HG03108 (cell line): ENCODE measurements around the gene DAP3.
A peak's percentile ranks its signal among the peaks of the same experiment; 100 is the strongest.
"Not testable (repeated sequence)": the region's sequence is repeated elsewhere in the genome, so short reads cannot be mapped to it uniquely, and the experiment has no call there.

Experiments used
- ATAC-seq: cut with Tn5 transposase; IDR thresholded peaks from one replicate; pipeline ENCODE4 v1.9.1; 2021; ENCODE audit warnings: moderate library complexity; ENCODE audit not compliant: unreplicated experiment

Gene DAP3

DNA sequence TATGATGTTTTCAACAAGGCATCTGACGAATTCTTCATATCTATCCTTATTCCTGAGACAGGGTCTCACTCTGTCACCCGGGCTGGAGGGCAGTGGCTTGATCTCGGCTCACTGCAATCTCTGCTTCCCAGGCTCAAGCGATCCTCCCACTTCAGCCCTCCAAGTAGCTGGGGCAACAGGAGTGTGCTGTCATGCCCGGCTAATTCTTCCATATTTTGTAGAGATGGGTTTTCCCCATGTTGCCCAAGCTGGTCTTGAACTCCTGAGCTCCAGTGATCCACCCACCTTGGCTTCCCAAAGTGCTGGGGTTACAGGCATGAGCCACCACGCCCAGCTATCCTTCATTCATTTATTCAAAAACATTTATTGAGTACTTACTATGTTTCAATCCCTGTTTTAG is 8.4 kb upstream of the DAP3 start:
- no peak for ATAC-seq

DNA sequence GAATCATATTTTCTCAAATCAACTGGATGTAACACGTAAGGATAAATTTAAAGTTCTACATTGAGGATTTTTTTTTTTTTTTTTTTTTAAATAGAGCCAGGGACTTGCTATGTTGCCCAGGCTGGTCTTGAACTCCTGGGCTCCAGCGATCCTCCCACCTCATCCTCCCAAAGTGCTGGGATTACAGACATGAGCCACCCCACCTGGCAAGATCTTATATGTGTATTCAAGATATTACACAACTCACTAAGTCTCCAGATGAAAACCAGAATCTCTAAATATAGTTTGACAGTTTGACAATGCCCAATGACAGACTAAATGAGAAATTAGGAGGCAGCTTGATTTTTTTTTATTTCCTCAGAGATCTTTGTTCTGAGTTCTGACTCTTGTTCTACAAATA is 7.1 kb upstream of the DAP3 start:
- no peak for ATAC-seq

DNA sequence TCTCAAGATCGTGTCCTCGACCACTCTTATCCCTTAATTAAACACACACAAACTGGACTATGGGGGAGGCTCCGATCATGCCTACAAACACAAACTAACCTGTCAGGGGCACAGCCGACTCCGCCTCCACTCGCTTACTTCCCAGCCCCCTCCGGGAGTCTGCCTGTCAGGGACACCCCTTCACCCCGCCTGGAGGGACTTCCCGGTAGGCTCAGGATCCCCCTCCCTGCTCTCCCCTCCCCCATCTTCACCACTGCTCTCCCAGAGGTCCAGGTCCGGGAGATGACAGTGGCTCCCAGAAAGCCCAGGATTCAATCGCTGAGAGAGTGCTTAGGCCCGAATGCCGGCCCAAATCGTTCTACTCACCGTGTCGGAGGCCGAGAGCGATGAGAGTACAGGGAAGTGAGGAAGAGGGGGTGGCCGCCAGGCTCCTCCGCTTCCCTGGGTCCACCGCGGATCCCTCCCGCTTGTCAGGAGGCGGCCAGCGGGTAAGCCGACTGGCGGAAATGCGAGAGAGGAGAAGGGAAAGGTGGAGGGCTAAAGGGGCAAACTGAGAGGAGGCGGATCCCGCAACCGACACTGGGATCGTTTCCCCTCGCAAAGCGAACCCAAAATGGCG is 1.1 kb upstream of the DAP3 start:
- ATAC-seq = peak; percentile 30

DNA sequence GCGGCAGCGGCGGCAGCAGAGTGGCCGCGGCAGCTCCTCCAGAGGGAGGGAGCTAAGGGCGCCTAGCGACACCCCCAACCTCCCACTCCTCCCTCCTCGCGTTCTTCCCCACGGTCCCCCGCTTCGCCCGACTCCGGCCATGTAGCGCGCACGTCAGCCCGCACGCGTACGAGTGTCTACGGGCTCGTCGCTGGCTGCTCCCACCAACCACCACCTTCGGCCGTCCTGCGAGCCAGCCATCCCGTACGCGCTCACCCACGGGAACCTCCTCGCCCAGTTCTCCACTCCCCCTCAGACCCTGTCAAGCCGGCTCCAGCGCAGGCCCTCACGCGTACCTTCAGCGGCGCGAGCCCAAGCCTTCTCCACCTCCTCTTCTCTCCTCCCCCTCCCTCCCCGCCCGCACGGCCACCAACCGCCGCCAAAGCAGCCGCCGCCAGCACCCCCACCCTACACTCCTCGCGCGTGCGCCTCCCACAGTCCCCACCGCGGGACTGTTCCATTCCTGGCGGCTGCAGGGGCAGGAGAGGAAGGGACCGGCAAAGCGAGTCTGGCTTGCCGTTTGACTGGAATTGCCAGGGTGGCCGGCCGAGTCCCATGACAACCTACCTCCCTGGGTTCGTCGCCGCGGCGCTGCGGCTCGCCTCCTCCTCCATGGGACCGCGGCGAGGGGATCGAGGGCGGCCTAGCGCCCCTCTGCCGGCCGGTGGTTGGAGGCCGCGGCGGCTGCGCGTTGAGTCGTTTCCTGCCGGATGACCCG is 389 bp upstream of the DAP3 start, which contains the start of gene YY1AP1:
Gene YY1AP1 (minus strand): TSS at position 451 of the 757 bp plus-strand sequence. CDS start 8,338 bp downstream, outside the sequence.
- peak; percentile 79 for ATAC-seq

DNA sequence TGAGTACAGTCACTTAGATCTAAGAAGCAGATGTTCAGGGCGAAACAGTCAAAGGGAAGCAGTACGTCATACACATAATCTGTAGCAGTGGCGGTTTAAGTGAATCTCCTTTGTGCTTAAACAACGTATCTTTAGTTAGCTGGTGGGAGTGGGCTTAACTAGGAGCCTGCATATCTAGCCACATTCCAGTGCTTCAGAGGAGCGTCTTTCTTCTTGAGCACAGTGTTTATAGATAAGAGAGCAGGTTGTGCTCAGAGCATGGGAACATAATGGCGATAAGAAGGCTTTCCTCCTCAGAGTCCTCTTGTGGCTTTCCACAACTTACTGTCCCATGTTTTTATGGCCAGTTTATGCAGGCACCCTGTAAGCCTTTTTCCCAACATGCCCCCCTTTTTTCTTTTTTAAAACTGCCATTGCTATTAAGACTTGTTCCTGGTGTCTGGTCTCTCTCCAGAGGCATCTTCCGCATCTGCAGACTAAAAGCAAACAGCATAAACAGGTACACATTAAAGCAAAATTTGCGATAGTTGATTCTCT is 3.2 kb downstream of the DAP3 start:
- ATAC-seq = no peak

DNA sequence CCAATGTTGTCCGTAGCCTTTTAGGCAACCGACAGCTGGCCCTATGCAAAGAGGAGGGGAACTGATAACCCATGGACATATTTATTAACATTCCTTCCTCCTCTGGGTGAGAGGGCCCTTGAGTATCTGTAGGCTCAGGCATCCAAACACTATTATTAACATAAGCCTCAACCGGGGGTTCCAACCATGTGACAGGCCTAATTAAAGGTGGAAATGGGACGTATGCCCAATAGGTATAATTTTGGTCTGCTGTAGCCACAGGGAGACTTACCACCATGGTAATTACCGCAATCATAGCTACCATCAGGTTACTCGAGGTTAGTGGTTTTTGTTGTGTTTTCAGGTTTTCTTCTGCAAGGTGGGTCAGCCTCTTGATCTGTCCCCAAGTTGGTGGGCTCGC is 5.3 kb downstream of the DAP3 start:
- no peak for ATAC-seq

DNA sequence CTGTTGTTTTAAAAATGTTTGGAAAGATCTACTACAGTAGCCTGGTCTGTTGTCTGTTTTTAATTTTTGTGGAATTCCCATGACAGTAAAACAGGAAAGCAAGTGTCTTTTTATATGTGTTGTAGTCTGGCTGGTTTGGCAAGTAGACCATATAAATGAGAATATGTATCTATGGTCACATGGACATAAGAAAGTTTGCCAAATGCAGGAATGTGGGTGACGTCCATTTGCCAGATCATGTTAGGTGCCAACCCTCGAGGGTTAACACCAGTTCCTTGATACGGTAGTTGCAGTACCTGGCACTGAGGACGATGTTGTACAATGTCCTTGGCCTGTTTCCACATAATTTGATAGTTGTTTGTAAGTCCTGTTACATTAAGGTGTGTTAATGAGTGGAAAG is 6.2 kb downstream of the DAP3 start:
- no peak for ATAC-seq

DNA sequence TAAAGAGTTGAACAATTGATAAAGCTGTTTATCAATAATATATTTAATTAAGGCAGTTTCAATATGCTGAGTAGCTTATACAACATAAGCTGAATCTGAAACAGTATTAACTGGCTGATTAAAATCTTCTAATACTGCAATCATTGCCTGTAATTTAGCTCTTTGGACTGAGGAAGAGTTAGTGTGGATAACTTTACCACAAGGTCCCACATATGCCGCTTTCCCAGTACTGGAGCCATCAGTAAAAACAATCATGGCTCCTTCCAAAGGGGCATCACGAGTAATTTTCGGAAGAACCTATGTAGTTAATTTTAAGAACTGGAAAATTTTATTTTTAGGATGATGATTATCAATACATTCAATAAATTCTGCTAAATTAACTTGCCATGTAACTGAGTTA is 6.7 kb downstream of the DAP3 start:
- no peak for ATAC-seq

DNA sequence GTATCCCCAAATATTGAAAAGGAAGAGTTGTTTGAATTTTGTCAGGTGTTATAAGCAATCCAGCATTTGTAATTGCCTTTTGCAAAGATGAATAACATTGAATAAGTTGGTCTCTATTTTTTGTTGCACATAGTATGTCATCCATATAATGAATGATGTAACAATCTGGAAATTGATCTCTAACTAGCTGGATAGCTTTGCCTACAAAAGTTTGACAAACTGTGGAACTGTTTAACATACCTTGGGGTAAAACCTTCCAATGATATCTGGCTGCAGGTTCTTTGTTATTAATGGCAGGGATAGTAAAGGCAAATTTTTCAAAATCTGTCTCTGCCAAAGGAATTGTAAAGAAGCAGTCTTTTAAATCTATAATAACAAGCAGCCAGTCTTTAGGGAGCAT is 7.6 kb downstream of the DAP3 start:
- ATAC-seq = no peak

DNA sequence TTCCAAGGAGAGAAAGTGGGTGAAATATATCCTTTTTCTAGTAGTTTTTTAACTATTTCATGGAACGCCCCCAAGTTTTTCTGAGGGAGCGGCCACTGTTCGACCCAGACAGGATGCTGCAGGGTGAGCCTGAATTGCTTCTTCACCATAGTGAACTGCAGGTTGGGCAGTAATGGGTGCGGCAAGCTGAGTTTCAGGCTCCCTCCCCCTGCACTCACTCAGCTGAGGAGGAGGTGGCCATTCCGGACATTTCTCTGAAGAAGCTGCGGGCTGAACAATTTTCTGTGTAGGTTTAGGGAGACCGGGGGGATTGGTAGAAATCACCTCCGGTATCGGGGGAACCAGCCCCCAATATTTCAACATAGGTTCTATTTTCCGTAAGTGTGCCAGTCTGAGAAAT is 8.2 kb downstream of the DAP3 start:
- no peak for ATAC-seq

DNA sequence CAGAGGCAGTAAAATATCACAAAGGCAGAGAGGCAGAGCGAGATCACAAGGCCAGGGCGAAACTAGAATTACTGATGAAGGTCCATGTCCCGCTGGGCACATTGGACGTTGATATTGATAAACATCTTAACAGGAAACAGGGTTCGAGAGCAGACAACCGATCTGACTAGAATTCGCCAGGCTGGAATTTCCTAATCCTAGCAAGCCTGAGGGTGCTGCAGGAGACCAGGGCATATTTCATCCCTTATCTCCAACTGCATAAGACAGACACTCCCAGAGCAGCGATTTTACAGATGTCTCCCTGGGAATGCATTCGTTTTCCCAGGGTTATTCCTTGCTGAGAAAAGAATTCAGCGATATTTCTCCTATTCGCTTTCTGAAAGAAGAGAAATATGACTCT is 8.7 kb downstream of the DAP3 start:
- ATAC-seq = not testable (repeated sequence)

DNA sequence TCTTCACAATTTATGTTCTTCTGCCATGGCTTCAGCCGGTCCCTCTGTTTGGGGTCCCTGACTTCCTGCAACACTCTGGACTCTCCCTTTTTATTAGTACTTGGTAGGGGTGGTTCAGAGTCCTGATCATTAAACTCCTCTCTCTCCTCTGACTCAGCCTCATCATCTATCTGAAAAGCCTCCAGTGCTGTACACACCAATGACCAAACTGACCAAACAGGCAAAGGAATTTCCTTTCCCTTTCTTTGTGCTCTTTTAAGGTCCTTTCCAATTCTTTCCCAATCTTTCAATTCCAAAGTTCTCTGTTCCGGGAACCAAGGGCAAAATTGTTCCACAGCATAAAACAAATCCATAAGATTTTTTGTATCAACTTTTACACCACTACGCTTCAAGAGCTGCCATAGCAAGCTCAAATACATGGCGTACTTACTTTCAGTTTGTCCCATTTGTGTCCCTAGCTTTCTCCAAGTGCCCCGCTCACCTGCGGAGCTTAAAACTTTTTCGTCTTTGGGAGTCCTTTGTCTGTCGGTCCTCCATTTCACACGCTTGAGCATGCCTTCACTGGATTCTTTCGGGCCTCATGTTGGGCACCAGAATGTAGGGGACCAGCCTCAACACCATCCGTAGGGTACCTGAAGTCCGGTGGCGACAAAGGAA is 9.6 kb downstream of the DAP3 start:
- ATAC-seq = no peak

DNA sequence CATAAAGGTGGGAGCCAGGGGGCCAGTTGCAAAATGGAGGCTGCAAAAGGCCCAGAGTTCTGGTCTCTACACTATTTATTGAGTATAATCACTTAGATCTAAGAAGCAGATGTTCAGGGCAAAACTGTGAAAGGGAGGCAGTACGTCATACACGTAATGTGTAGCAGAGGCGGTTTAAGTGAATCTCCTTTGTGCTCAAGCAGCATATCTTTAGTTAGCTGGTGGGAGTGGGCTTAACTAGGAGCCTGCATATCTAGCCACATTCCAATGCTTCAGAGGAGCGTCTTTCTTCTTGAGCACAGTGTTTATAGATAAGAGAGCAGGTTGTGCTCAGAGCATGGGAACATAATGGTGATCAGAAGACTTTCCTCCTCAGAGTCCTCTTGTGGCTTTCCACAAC is 10.2 kb downstream of the DAP3 start:
- ATAC-seq = not testable (repeated sequence)

DNA sequence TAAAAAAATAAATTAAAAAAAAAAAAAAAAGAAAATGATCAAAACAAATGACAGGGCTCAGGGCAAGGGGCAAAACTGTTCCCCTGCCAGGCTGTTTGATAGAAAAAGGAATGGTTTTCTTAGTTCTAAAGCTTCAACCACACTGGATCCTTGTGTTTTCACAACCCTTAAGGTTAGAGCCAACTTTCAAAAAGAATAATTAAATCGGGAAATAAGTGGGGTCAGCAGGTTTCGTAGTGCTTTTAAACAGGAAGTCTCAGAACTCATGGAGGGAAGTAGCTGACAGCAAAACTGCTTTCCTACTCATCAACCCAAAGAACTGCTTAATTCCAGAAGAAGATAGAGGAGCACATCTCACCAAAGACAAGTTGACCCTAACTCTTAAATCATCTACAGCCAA is 12.8 kb downstream of the DAP3 start:
- not testable (repeated sequence) for ATAC-seq

DNA sequence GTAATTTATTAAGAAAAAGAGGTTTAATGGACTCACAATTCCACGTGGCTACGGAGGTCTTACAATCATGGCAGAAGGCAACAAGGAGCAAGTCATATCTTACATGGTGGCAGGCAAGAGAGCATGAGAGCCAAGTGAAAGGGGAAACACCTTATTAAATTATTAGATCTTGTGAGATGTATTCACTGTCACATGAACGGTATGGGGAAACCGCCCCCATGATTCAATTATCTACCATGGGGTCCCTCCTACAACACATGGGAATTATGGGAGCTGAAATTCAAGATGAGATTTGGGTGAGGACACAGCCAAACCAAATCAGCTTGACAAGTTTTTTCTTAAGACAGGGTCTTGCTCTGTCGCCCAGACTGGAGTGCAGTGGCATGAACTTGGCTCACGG is 14.3 kb downstream of the DAP3 start:
- no peak for ATAC-seq

DNA sequence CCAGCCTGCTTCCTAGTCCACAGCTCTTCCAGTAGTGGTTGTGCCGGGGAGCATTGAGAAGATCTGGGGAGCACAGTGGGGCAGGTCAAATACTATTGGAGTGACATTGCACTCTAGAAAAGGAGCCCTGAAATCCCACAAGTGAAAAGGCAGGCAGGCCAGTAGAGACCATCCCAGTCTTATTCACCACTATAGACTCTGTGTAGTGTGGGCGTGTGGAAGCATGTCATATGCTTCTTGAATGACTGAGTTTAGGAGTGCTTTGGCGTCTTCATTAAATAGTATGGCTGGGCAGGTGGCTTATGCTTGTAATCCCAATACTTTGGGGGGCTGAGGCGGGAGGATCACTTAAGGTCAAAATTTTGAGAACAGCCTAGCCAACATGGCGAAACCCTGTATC is 15.5 kb downstream of the DAP3 start:
- ATAC-seq = not testable (repeated sequence)

DNA sequence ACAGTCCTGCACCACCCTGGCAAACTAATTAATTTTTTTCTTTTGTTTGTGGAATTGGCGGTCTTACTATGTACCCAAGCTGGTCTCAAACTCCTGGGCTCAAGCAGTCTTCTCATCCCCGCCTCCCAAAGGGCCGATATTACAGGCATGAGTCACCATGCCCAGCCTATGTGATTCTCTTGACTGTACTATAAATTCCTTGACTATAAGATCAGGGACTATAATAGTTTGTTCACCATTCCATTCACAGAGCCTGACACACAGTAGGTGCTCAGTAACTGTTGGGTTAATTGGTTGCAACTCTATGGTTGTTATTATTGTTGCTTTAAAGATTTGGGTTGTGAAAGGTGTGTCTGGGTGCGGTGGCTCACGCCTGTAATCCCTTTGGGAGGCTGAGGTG is 17.2 kb downstream of the DAP3 start:
- ATAC-seq = no peak

DNA sequence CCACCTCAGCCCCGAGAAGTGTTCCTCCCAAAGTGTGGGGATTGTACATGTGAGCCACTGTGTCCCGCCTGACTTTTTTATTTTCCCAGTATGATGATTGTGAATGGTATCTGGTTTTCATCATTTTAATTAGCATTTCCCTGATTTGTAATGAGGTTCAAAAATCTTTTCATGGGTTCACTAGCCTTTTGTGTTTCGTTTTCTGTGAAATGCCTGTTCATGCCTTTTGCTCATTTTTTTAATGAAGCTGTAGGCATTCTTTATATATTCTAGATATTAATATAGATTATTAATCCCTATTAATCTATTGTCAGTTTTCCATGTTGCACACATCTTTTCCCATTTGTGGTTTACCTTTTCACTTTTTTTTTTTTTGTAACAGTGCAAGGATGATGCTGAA is 20.5 kb downstream of the DAP3 start:
- ATAC-seq = no peak

DNA sequence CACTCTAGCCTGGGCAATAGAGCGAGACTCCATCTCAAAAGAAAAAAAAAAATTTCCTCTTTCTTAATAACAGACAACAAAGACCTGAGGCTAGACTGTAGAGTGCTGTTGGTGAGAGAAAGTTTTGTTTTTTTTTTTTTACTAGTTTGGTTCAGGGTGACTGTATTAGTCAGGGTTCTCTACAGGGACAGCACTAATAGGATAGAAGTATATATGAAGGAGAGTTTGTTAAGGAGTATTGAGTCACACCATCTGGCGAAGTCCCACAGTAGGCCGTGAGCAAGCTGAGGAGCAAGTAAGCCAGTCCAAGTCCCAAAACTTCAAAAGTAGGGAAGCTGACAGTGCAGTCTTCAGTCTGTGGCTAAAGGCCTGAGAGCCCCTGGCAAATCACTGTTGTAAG is 22.6 kb downstream of the DAP3 start:
- ATAC-seq = not testable (repeated sequence)

DNA sequence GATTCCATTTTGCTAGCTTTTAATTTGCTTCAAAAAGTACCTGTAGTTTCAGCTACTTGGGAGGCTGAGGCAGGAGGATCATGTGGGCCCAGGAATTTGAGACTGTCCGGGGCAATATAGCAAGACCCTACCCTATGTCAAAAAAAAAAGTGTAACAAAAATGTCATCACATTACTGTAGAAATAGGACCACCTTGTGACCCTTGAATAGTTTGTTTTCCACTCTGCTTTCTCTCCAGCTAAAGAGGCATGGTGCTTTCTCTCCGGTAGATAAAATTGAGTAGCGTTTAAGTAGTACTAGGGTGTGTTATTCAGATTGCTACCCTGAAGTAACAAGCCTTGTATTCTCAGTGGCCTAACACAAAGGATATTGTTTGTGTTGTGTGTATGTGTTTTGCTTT is 23.7 kb downstream of the DAP3 start:
- ATAC-seq = not testable (repeated sequence)

DNA sequence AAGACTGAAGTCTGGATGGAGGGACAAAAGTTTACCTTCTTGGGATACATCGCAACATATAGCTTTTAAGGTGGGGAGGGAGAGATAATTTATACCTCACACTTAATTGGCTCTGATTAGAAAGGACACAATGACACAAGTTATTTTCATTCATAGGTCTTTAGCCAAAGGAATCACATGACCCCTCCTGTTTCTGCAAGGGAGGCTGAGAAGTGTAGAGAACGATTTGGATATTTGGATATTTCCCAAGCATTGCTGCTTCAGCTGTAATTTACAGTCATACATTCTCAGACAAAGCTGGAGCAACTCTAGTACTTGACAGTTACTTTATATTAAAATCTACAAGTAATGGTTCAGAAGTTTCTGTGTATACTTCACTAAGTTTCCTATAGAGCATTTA is 24.2 kb downstream of the DAP3 start:
- no peak for ATAC-seq

DNA sequence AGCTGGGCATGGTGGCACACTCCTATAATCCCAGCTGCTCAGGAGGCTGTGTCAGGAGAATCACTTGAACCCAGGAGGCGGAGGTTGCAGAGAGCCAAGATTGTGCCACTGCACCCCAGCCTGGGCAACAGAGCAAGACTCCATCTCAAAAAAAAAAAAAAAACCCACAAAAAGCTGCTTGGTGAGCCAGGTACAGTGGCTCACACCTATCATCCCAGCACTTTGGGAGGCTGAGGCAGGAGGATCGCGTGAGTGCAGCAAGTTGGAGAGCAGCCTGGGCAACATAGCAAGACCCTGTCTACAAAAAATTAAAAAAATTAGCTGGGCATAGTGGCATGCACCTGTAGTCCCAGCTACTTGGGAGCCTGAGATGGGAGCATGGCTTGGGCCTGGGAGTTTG is 26.2 kb downstream of the DAP3 start:
- not testable (repeated sequence) for ATAC-seq
